Progenitor cell of endocrine pancreas (in vitro differentiated cells): Measurements from ENCODE around the gene CASP12. TPM values are rescaled to one million over a fixed set of nuclear protein-coding genes. Genes with fewer than 3 reads are reported as not detected.
"Not testable (repeated sequence)": the region's sequence is repeated elsewhere in the genome, so short reads cannot be mapped to it uniquely, and the experiment has no call there.

Experiments used
- DNase-seq: peaks from one replicate; pipeline ENCODE4 v3.0.0; 2021; ENCODE audit warnings: low spot score; ENCODE audit not compliant: unreplicated experiment
- H3K27ac Mint-ChIP-seq: 2 replicates; pipeline ENCODE4 v1.8.0; 2021; ENCODE audit warnings: mild to moderate bottlenecking, moderate library complexity, mixed read lengths
- H3K27me3 Mint-ChIP-seq: 2 replicates; pipeline ENCODE4 v1.8.0; 2021; ENCODE audit warnings: mixed read lengths
- H3K36me3 Mint-ChIP-seq: 2 replicates; pipeline ENCODE4 v1.8.0; 2022; ENCODE audit warnings: mixed read lengths; ENCODE audit not compliant: insufficient read depth
- H3K4me1 Mint-ChIP-seq: 2 replicates; pipeline ENCODE4 v1.8.0; 2021; ENCODE audit warnings: low read depth, mixed read lengths
- H3K4me3 Mint-ChIP-seq: 2 replicates; pipeline ENCODE4 v1.8.0; 2021; ENCODE audit warnings: low read depth, mild to moderate bottlenecking, moderate library complexity, mixed read lengths
- H3K9me3 Mint-ChIP-seq: 2 replicates; pipeline ENCODE4 v1.8.0; 2021; ENCODE audit warnings: low read depth, mixed read lengths
- long read RNA-seq: library from polyadenylated mRNA; unstranded; transcript quantifications from one replicate; pipeline ENCODE4 v2.0.0, GENCODE V29; 2020
- total RNA-seq: library from RNA; stranded (reverse); gene quantifications from 2 replicates; pipeline ENCODE4 v1.2.1, GENCODE V29; 2021
- TF ChIP-seq, protein P1 (sequence below): fragments of 200-600 bp; sonication (generic); IDR thresholded peaks from one replicate; pipeline ENCODE4 v1.5.0; 2021; ENCODE audit warnings: antibody characterized with exemption, mild to moderate bottlenecking; ENCODE audit not compliant: unreplicated experiment

Gene CASP12
- total RNA-seq: not detected in 2 replicates
- long read RNA-seq: 0 reads

DNA sequence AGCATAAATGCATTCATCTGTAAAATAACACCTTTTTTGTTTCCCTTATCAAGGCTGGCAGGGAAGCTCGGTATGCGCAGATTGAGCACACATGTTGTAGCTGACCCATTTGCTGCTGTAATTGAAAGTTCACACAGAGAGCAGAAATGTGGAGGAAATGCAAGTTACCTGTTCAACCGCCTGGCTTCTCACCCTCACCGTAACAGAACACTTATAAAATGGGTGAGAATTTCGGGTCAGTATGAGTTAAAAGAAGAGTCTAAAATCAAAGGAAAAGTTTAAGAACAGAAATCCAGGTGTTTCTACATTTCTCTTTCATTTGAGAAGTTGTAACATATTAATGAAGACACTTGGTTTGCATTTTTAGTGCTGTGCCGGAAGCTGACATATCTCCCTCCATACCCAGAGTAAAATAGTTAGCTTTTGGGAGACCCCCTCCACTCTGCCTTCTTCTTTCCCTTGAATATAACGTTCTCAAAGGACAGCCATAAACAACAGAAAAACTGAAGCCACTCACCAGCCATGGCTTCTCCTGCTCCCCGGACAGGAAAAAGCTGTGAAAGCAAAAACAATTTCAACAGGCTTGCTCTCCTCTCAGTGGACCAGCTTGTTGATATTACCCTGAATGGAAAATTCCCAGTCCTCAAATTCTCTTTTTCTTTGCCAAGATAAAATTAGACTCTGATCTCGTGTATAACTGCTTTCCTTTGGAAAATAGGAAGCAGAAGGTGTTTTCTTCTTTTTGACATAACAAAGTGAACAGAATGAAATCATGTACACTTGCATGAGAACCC, at the start of gene CASP12:
Gene CASP12, minus strand, starts transcription at position 570 of the 794 bp plus-strand sequence.
- peaks cover 4% of the 10 kb centered on the region for H3K27me3 Mint-ChIP-seq

DNA sequence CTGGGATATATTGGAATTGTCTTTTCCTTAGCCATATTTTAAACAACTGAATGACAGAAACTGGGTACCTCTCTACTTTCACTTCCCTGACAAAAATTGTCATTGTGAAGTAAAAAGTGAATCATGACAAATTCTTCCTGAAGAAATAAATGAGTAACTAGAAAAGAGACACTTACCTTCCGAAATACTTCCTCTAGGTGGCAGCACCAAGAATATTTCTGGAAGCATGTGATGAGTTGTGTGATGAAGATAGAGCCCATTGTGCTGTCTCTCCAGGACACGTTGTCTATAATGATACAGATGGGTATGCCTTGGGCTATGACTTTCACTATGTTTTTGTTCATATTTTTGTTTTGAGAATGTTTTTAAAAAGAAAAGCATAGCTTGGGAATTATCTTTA, 48.6 kb upstream of the CASP12 start:
- no peak overlapping the region for H3K4me3 Mint-ChIP-seq
- H3K9me3 Mint-ChIP-seq: no peaks in the 10 kb centered on the region
- DNase-seq: no peak
- H3K27ac Mint-ChIP-seq: no peak overlapping the region
- H3K36me3 Mint-ChIP-seq: no peaks in the 10 kb centered on the region
- H3K4me1 Mint-ChIP-seq: peaks cover 1% of the 10 kb centered on the region
- TF ChIP-seq, protein P1, sequence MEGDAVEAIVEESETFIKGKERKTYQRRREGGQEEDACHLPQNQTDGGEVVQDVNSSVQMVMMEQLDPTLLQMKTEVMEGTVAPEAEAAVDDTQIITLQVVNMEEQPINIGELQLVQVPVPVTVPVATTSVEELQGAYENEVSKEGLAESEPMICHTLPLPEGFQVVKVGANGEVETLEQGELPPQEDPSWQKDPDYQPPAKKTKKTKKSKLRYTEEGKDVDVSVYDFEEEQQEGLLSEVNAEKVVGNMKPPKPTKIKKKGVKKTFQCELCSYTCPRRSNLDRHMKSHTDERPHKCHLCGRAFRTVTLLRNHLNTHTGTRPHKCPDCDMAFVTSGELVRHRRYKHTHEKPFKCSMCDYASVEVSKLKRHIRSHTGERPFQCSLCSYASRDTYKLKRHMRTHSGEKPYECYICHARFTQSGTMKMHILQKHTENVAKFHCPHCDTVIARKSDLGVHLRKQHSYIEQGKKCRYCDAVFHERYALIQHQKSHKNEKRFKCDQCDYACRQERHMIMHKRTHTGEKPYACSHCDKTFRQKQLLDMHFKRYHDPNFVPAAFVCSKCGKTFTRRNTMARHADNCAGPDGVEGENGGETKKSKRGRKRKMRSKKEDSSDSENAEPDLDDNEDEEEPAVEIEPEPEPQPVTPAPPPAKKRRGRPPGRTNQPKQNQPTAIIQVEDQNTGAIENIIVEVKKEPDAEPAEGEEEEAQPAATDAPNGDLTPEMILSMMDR: peak; percentile 40
- no peaks in the 10 kb centered on the region for H3K27me3 Mint-ChIP-seq

More for the DNA sequence above, at the start of gene CASP12:
- H3K4me3 Mint-ChIP-seq: no peak within 1 kb of the TSS
- DNase-seq: no peak
- H3K36me3 Mint-ChIP-seq: no peaks in the 10 kb centered on the region
- no peak within 1 kb of the TSS for H3K27ac Mint-ChIP-seq
- TF ChIP-seq, protein P1: no peak
- no peaks in the 10 kb centered on the region for H3K9me3 Mint-ChIP-seq
- peaks cover 3% of the 10 kb centered on the region for H3K4me1 Mint-ChIP-seq

DNA sequence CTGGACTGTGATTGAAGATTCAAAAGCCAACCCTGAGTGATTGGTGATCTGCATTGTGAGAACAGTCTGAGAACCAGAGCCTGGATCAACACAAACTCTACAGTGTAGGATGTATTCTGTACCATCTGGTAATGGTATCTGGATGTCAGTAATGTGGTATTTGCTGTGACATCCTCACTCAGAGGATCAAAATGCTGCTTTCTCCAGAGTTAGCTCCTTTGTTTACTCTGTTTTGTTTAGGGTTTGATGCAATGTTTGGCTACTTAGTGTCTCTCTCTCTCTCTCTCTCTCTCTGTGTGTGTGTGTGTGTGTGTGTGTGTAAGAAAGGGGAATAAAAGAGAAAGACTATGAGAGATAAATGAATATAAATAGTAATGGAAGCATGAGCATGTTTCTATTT, 45.8 kb upstream of the CASP12 start:
- Mint-ChIP-seq H3K9me3 (no peaks in the 10 kb centered on the region), H3K27me3 (no peaks in the 10 kb centered on the region), H3K4me3 (no peak overlapping the region), H3K27ac (no peak overlapping the region), H3K4me1 (peaks cover 1% of the 10 kb centered on the region), H3K36me3 (no peaks in the 10 kb centered on the region)
- TF ChIP-seq, protein P1: no peak
- no peak for DNase-seq

DNA sequence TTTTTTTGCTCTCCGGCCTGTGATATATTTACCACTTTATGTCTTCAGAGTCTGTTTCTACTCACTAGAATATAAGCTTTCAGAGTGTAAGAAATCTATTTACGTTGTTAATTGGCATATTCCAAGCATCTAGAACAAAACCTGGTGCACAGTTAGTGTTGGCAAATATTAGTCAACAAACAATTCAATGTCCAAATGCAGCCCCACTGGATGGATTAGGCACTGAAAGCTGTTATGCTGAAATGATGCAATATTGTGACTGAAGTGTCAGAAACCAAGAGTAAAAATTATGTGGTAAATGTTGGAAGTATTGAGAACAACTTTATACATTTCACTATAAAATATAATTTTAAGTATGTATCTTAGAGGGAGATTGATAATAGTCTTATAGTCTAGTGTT, 45.3 kb upstream of the CASP12 start:
- DNase-seq: no peak
- Mint-ChIP-seq H3K27ac (no peak overlapping the region), H3K4me1 (peaks cover 1% of the 10 kb centered on the region), H3K27me3 (no peaks in the 10 kb centered on the region), H3K9me3 (no peaks in the 10 kb centered on the region), H3K4me3 (no peak overlapping the region), H3K36me3 (no peaks in the 10 kb centered on the region)
- TF ChIP-seq, protein P1: no peak

DNA sequence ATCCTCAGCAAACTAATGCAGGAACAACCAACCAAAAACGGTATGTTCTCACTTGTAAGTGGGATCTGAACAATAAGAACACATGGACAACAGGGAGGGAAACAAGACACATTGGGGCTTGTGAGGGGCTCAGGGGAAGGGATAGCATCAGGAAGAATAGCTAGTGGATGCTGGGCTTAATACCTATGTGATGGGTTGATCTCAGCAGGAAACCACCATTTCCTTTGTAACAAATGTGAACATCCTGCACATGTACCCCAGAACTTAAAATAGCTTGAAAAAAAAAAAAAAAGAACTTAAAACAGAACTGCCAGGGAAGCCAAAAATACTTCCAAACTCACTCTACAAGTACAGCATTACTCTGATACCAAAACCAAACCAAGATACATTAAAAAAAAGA, 36.3 kb upstream of the CASP12 start:
- Mint-ChIP-seq H3K9me3 (peaks cover 26% of the 10 kb centered on the region), H3K4me1 (no peaks in the 10 kb centered on the region), H3K36me3 (no peaks in the 10 kb centered on the region), H3K4me3 (no peak overlapping the region), H3K27me3 (no peaks in the 10 kb centered on the region), H3K27ac (no peak overlapping the region)
- no peak for DNase-seq
- TF ChIP-seq, protein P1: no peak

DNA sequence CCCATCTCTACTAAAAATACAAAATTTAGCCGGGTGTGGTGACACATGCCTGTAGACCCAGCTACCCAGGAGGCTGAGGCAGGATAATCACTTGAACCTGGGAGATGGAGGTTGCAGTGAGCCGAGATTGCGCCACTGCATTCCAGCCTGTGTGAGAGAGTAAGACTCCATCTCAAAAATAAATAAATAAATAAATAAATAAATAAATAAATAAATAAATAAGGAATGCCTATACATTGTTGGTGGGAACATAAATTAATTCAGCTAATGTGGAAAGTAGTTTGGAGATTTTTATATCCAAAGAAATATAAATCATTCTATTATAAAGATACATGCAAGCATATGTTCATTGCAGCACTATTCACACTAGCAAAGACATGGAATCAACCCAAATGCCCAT, 35.8 kb upstream of the CASP12 start:
- peaks cover 30% of the 10 kb centered on the region for H3K9me3 Mint-ChIP-seq
- not testable (repeated sequence) for DNase-seq

More for the DNA sequence above, 35.8 kb upstream of the CASP12 start:
- not testable (repeated sequence) for H3K36me3 Mint-ChIP-seq, H3K27ac Mint-ChIP-seq, H3K4me1 Mint-ChIP-seq, H3K4me3 Mint-ChIP-seq, H3K27me3 Mint-ChIP-seq
